GM12878 (cell line): ENCODE measurements around the gene SLC4A5. TPM values are rescaled to one million over a fixed set of nuclear protein-coding genes. Genes with fewer than 3 reads are reported as not detected.

Source experiments
- ASH2L ChIP-seq: fragments of 300-600, 200-600 bp; sonication (generic); IDR thresholded peaks from 2 replicates; pipeline ENCODE4 v1.6.1; 2017; ENCODE audit warnings: low read depth, mild to moderate bottlenecking, borderline replicate concordance
- CBX3 ChIP-seq: fragments of 200-600 bp; sonication (generic); IDR thresholded peaks from 2 replicates; pipeline ENCODE4 v1.6.1; 2016; ENCODE audit warnings: low read depth, borderline replicate concordance
- CEBPZ ChIP-seq: fragments of 150-350 bp; IDR thresholded peaks from 2 replicates; pipeline ENCODE4 v1.6.1; 2016; ENCODE audit warnings: low read depth, low read length
- CTCF ChIP-seq, 3 experiments: IDR thresholded peaks in 2 of 3; conservative IDR thresholded peaks in 1 of 3; 2 replicates each; pipeline ENCODE4 v1.5.1; 2011; ENCODE audit warnings: low read depth in 3 of 3, low read length in 3 of 3, mild to moderate bottlenecking in 3 of 3, control low read depth in 2 of 3, moderate library complexity in 2 of 3, inconsistent platforms in 1 of 3, mixed read lengths in 1 of 3; ENCODE audit not compliant: control insufficient read depth in 2 of 3, insufficient read depth in 1 of 3; ENCODE audit errors: extremely low read depth in 1 of 3
- NFYA ChIP-seq: IDR thresholded peaks from 2 replicates; pipeline ENCODE4 v1.6.1; 2011; ENCODE audit warnings: low read depth, mild to moderate bottlenecking, low read length, improper control_type of control experiment, borderline replicate concordance
- PBX3 ChIP-seq: IDR thresholded peaks from 2 replicates; pipeline ENCODE4 v1.6.1; 2011; ENCODE audit warnings: mild to moderate bottlenecking, low read depth, low read length, moderate library complexity; ENCODE audit not compliant: insufficient replicate concordance
- polyA plus RNA-seq, 11 experiments: library from polyadenylated mRNA; depleted of rRNA in 4 of 11; unstranded in 6 of 11; stranded (reverse) in 5 of 11; fragments of >200 nt; fragmentation: Nextera tagmentation in 4 of 11; fragmentation: Illumina TruSeq in 1 of 11; extraction: Ambion mirVana in 4 of 11; extraction: Trizol in 1 of 11; gene quantifications; 1 replicate in 1 of 11; 2 replicates in 10 of 11; pipeline versions ENCODE4 v1.2.1 to v1.2.3, GENCODE V29; 2011 to 2016; ENCODE audit warnings: inconsistent platforms in 2 of 11, missing spikeins in 2 of 11, low read depth in 1 of 11
- total RNA-seq, 4 experiments: library from RNA; depleted of rRNA in 3 of 4; stranded (reverse); fragments of >200 nt in 3 of 4; fragmentation: Illumina TruSeq in 1 of 4; extraction: Trizol in 1 of 4; gene quantifications; 2 replicates each; pipeline versions ENCODE4 v1.2.1 to v1.2.3, GENCODE V29; 2013 to 2021

The SLC4A5 gene
- total and polyA plus RNA-seq, 10 of the 15 experiments (the other 5 are each of a cell fraction or from before 2014, with no cell fraction given) = 0.15 to 4.7 (median 1.6) TPM

DNA sequence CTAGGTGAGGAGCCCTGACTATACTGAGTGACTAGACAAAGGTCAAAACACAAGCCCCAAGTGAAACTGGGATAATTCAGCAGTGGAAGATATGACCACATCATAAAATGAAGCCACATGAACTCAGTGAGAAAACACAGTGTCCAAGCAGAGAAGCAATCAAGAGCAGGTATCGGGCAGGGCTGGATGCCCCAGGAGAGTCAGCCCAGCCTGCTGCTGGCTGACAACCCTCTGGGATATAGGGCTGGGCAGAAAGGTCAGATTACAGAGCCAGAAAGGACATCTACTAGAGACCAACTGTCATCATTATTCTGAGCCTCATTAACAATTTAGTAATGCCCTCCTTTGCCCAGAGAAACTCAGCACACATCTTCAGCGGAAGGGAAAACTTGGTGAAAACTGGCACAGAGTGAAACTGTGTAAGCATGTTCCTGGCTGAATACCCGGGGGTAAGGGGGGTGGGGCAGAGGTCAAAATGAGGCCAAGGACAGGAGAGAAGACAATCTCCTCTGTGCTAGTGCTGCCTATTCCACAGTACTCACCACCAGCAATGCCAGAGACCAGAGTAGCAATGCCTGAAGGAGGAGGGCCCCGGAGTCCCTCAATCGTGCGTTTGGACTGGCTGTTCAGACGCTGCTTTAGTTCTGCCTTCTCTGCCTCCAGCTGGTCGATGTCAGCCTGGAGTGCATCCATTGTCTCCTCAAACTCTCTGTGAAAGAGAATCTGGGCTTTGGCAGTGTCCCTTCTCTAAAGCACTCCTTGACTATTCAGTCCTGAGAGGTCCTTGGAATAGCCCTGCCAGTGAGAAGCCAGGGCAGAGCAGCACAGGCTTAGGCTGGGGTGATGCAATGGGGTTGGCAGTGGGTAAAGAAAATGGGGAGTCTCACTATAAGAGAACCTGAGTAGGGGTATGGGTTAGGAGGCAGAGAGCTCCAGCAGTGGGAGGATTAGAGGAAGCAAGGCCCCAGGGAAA lies 21.6 kb upstream of the SLC4A5 start (continued):
- TF ChIP-seq CTCF (IDR thresholded peaks at IDR 0.05 in 2 of 3, conservative IDR thresholded peaks at IDR 0.05 in 1 of 3; ENCODE audit: control insufficient read depth in 2 of 3, extremely low read depth in 1 of 3, insufficient read depth in 1 of 3, low read depth in 3 of 3, low read length in 3 of 3) (no peak), CBX3 (no peak), ASH2L (no peak), NFYA (no peak), PBX3 (no peak), CEBPZ (no peak)
